Measurements from ENCODE around the gene ADAM12. TPM values are rescaled to one million over a fixed set of nuclear protein-coding genes. Genes with fewer than 3 reads are reported as not detected.

The ADAM12 gene
- total and polyA plus RNA-seq, 2 experiments from 2014 or later: 0.13 to 0.87 TPM

- Histone ChIP-seq H3K79me2 (replicated peaks; ENCODE audit: insufficient read depth) (no peaks in the 10 kb centered on the region), H3K9me2 (ENCODE audit: insufficient read depth) (0 out of 2 replicates have a peak, but pooled peaks cover 8% of the 10 kb centered on the region), H3K27ac (ENCODE audit: low read depth) (no peak overlapping the region), H3K4me3 (no peak overlapping the region), H3K4me2 (no peak overlapping the region), H3K36me3 (ENCODE audit: insufficient read depth) (no peaks in the 10 kb centered on the region), H4K20me1 (replicated peaks; ENCODE audit: insufficient read depth) (no peaks in the 10 kb centered on the region), H3K27me3 (ENCODE audit: insufficient read depth) (no peaks in the 10 kb centered on the region), H3F3A (replicated peaks; ENCODE audit: low read depth) (no peaks in the 10 kb centered on the region), H2AFZ (no peak overlapping the region), H3K4me1 (ENCODE audit: insufficient read depth) (no peaks in the 10 kb centered on the region)
- peaks cover 16% of the 10 kb centered on the region for H3K27me3 Mint-ChIP-seq (ENCODE audit: insufficient read depth, low read depth, poor library complexity)
- H3K27ac Mint-ChIP-seq: no peak overlapping the region
- H3K4me3 Mint-ChIP-seq: no peak overlapping the region
- DNase-seq (ENCODE audit: low spot score) (no peak), ATAC-seq (no peak)
- H3K4me1 Mint-ChIP-seq: peaks cover 15% of the 10 kb centered on the region
- no peaks in the 10 kb centered on the region for H3K36me3 Mint-ChIP-seq (ENCODE audit: low read depth)
- no peaks in the 10 kb centered on the region; the same call in 2 of the 3 replicates for H3K9me3 Mint-ChIP-seq
- TF ChIP-seq POLR2AphosphoS5 (IDR thresholded peaks at IDR 0.05; ENCODE audit: low read depth) (no peak), EZH2 (IDR thresholded peaks at IDR 0.05; ENCODE audit: low read depth, unreplicated experiment) (no peak), ETS1 (IDR thresholded peaks at IDR 0.05) (no peak), CREB1 (CRISPR knock-in tag; IDR thresholded peaks at IDR 0.05; ENCODE audit: low read depth) (no peak), STAT1 (IDR thresholded peaks at IDR 0.05; ENCODE audit: unreplicated experiment) (no peak), NANOG (IDR thresholded peaks at IDR 0.05; ENCODE audit: borderline replicate concordance) (no peak), EZH2phosphoT487 (IDR thresholded peaks at IDR 0.05; ENCODE audit: unreplicated experiment) (no peak)
- TF ChIP-seq, protein P1, sequence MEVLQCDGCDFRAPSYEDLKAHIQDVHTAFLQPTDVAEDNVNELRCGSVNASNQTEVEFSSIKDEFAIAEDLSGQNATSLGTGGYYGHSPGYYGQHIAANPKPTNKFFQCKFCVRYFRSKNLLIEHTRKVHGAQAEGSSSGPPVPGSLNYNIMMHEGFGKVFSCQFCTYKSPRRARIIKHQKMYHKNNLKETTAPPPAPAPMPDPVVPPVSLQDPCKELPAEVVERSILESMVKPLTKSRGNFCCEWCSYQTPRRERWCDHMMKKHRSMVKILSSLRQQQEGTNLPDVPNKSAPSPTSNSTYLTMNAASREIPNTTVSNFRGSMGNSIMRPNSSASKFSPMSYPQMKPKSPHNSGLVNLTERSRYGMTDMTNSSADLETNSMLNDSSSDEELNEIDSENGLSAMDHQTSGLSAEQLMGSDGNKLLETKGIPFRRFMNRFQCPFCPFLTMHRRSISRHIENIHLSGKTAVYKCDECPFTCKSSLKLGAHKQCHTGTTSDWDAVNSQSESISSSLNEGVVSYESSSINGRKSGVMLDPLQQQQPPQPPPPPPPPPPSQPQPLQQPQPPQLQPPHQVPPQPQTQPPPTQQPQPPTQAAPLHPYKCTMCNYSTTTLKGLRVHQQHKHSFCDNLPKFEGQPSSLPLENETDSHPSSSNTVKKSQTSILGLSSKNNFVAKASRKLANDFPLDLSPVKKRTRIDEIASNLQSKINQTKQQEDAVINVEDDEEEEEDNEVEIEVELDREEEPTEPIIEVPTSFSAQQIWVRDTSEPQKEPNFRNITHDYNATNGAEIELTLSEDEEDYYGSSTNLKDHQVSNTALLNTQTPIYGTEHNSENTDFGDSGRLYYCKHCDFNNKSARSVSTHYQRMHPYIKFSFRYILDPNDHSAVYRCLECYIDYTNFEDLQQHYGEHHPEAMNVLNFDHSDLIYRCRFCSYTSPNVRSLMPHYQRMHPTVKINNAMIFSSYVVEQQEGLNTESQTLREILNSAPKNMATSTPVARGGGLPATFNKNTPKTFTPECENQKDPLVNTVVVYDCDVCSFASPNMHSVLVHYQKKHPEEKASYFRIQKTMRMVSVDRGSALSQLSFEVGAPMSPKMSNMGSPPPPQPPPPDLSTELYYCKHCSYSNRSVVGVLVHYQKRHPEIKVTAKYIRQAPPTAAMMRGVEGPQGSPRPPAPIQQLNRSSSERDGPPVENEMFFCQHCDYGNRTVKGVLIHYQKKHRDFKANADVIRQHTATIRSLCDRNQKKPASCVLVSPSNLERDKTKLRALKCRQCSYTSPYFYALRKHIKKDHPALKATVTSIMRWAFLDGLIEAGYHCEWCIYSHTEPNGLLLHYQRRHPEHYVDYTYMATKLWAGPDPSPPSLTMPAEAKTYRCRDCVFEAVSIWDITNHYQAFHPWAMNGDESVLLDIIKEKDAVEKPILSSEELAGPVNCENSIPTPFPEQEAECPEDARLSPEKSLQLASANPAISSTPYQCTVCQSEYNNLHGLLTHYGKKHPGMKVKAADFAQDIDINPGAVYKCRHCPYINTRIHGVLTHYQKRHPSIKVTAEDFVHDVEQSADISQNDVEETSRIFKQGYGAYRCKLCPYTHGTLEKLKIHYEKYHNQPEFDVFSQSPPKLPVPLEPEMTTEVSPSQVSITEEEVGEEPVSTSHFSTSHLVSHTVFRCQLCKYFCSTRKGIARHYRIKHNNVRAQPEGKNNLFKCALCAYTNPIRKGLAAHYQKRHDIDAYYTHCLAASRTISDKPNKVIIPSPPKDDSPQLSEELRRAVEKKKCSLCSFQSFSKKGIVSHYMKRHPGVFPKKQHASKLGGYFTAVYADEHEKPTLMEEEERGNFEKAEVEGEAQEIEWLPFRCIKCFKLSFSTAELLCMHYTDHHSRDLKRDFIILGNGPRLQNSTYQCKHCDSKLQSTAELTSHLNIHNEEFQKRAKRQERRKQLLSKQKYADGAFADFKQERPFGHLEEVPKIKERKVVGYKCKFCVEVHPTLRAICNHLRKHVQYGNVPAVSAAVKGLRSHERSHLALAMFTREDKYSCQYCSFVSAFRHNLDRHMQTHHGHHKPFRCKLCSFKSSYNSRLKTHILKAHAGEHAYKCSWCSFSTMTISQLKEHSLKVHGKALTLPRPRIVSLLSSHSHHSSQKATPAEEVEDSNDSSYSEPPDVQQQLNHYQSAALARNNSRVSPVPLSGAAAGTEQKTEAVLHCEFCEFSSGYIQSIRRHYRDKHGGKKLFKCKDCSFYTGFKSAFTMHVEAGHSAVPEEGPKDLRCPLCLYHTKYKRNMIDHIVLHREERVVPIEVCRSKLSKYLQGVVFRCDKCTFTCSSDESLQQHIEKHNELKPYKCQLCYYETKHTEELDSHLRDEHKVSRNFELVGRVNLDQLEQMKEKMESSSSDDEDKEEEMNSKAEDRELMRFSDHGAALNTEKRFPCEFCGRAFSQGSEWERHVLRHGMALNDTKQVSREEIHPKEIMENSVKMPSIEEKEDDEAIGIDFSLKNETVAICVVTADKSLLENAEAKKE (CRISPR knock-in tag; IDR thresholded peaks at IDR 0.05): no peak
- TF ChIP-seq, protein P2, sequence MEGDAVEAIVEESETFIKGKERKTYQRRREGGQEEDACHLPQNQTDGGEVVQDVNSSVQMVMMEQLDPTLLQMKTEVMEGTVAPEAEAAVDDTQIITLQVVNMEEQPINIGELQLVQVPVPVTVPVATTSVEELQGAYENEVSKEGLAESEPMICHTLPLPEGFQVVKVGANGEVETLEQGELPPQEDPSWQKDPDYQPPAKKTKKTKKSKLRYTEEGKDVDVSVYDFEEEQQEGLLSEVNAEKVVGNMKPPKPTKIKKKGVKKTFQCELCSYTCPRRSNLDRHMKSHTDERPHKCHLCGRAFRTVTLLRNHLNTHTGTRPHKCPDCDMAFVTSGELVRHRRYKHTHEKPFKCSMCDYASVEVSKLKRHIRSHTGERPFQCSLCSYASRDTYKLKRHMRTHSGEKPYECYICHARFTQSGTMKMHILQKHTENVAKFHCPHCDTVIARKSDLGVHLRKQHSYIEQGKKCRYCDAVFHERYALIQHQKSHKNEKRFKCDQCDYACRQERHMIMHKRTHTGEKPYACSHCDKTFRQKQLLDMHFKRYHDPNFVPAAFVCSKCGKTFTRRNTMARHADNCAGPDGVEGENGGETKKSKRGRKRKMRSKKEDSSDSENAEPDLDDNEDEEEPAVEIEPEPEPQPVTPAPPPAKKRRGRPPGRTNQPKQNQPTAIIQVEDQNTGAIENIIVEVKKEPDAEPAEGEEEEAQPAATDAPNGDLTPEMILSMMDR (conservative IDR thresholded peaks at IDR 0.05; ENCODE audit: low read depth in 2 of 2): no peak
Measured at GRCh38 chr10:126214021-126214420, 174.3 kb downstream of the ADAM12 start.
